HCT116 (cell line): Measurements from ENCODE around the gene NPLOC4.

Experiments used
- CBX3 ChIP-seq: IDR thresholded peaks from 2 replicates; pipeline ENCODE4 v1.6.1; 2012; ENCODE audit warnings: low read depth
- CEBPB ChIP-seq: IDR thresholded peaks from 2 replicates; pipeline ENCODE4 v1.6.1; 2012; ENCODE audit warnings: low read depth
- EZH2 ChIP-seq: fragments of 200-600 bp; sonication (generic); IDR thresholded peaks from 2 replicates; pipeline ENCODE4 v1.6.1; 2017; ENCODE audit warnings: antibody characterized with exemption, mixed run types
- FOSL1 ChIP-seq: IDR thresholded peaks from 2 replicates; pipeline ENCODE4 v1.6.1; 2012; ENCODE audit warnings: low read depth
- JUND ChIP-seq: IDR thresholded peaks from 2 replicates; pipeline ENCODE4 v1.6.1; 2012
- POLR2A ChIP-seq: IDR thresholded peaks from 2 replicates; pipeline ENCODE4 v1.7.0; 2011; ENCODE audit warnings: borderline replicate concordance; ENCODE audit not compliant: insufficient read depth, insufficient read length; ENCODE audit errors: extremely low read depth
- POLR2AphosphoS5 ChIP-seq: IDR thresholded peaks from 2 replicates; pipeline ENCODE4 v1.6.1; 2011; ENCODE audit warnings: mild to moderate bottlenecking, low read depth, low read length, moderate library complexity
- YY1 ChIP-seq: IDR thresholded peaks from 2 replicates; pipeline ENCODE4 v1.6.1; 2011; ENCODE audit warnings: low read length, low read depth, moderate library complexity, mild to moderate bottlenecking; ENCODE audit not compliant: insufficient replicate concordance; ENCODE audit errors: extremely low read depth
- TF ChIP-seq, protein P1 (sequence below), 3 experiments: fragments of 200-600 bp in 1 of 3; sonication (generic) in 1 of 3; IDR thresholded peaks in 2 of 3; conservative IDR thresholded peaks in 1 of 3; 2 replicates each; pipeline ENCODE4 v1.5.1; 2012 to 2017; ENCODE audit warnings: low read depth in 2 of 3, low read length in 2 of 3, antibody characterized with exemption in 1 of 3, borderline replicate concordance in 1 of 3, control low read depth in 1 of 3, mild to moderate bottlenecking in 1 of 3, mixed read lengths in 1 of 3, mixed run types in 1 of 3, moderate library complexity in 1 of 3; ENCODE audit not compliant: insufficient read depth in 1 of 3
- TF ChIP-seq, protein P2 (sequence below): IDR thresholded peaks from 2 replicates; pipeline ENCODE4 v1.6.1; 2012
- TF ChIP-seq, protein P3 (sequence below): IDR thresholded peaks from 2 replicates; pipeline ENCODE4 v1.6.1; 2011; ENCODE audit warnings: mild to moderate bottlenecking, low read length, moderate library complexity; ENCODE audit not compliant: insufficient replicate concordance; ENCODE audit errors: extremely low read depth
- TF ChIP-seq, protein P4 (sequence below): IDR thresholded peaks from 2 replicates; pipeline ENCODE4 v1.6.1; 2012; ENCODE audit warnings: low read depth

DNA sequence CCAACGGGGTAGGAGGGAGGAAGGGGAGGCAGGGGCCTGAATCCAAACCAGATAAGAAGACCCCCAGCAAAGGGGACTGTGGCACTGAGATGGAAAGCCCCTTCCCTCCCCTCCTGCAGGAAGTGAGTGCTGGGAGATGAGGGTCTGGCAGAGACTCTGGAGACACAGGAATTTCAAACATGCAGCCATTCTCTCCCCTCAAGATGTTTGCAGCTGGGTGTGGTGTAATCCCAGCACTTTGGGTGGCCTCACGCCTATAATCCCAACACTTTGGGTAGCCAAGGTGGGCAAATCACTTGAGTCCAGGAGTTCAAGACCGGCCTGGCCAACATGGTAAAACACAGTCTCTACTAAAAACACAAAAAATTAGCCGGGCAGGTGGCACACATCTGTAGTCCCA, 50.8 kb downstream of the NPLOC4 start:
- TF ChIP-seq, protein P1, sequence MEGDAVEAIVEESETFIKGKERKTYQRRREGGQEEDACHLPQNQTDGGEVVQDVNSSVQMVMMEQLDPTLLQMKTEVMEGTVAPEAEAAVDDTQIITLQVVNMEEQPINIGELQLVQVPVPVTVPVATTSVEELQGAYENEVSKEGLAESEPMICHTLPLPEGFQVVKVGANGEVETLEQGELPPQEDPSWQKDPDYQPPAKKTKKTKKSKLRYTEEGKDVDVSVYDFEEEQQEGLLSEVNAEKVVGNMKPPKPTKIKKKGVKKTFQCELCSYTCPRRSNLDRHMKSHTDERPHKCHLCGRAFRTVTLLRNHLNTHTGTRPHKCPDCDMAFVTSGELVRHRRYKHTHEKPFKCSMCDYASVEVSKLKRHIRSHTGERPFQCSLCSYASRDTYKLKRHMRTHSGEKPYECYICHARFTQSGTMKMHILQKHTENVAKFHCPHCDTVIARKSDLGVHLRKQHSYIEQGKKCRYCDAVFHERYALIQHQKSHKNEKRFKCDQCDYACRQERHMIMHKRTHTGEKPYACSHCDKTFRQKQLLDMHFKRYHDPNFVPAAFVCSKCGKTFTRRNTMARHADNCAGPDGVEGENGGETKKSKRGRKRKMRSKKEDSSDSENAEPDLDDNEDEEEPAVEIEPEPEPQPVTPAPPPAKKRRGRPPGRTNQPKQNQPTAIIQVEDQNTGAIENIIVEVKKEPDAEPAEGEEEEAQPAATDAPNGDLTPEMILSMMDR (IDR thresholded peaks at IDR 0.05 in 2 of 3, conservative IDR thresholded peaks at IDR 0.05 in 1 of 3; ENCODE audit: borderline replicate concordance in 1 of 3, insufficient read depth in 1 of 3, low read depth in 2 of 3, low read length in 2 of 3) = no peak
- no peak for TF ChIP-seq POLR2AphosphoS5
- TF ChIP-seq POLR2A = no peak
- TF ChIP-seq CEBPB = no peak
- TF ChIP-seq CBX3 = no peak
- no peak for TF ChIP-seq YY1
- no peak for TF ChIP-seq EZH2
- TF ChIP-seq, protein P2, sequence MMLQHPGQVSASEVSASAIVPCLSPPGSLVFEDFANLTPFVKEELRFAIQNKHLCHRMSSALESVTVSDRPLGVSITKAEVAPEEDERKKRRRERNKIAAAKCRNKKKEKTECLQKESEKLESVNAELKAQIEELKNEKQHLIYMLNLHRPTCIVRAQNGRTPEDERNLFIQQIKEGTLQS = no peak
- TF ChIP-seq, protein P3, sequence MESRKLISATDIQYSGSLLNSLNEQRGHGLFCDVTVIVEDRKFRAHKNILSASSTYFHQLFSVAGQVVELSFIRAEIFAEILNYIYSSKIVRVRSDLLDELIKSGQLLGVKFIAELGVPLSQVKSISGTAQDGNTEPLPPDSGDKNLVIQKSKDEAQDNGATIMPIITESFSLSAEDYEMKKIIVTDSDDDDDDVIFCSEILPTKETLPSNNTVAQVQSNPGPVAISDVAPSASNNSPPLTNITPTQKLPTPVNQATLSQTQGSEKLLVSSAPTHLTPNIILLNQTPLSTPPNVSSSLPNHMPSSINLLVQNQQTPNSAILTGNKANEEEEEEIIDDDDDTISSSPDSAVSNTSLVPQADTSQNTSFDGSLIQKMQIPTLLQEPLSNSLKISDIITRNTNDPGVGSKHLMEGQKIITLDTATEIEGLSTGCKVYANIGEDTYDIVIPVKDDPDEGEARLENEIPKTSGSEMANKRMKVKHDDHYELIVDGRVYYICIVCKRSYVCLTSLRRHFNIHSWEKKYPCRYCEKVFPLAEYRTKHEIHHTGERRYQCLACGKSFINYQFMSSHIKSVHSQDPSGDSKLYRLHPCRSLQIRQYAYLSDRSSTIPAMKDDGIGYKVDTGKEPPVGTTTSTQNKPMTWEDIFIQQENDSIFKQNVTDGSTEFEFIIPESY = no peak
- no peak for TF ChIP-seq JUND
- TF ChIP-seq, protein P4, sequence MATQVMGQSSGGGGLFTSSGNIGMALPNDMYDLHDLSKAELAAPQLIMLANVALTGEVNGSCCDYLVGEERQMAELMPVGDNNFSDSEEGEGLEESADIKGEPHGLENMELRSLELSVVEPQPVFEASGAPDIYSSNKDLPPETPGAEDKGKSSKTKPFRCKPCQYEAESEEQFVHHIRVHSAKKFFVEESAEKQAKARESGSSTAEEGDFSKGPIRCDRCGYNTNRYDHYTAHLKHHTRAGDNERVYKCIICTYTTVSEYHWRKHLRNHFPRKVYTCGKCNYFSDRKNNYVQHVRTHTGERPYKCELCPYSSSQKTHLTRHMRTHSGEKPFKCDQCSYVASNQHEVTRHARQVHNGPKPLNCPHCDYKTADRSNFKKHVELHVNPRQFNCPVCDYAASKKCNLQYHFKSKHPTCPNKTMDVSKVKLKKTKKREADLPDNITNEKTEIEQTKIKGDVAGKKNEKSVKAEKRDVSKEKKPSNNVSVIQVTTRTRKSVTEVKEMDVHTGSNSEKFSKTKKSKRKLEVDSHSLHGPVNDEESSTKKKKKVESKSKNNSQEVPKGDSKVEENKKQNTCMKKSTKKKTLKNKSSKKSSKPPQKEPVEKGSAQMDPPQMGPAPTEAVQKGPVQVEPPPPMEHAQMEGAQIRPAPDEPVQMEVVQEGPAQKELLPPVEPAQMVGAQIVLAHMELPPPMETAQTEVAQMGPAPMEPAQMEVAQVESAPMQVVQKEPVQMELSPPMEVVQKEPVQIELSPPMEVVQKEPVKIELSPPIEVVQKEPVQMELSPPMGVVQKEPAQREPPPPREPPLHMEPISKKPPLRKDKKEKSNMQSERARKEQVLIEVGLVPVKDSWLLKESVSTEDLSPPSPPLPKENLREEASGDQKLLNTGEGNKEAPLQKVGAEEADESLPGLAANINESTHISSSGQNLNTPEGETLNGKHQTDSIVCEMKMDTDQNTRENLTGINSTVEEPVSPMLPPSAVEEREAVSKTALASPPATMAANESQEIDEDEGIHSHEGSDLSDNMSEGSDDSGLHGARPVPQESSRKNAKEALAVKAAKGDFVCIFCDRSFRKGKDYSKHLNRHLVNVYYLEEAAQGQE = no peak
- TF ChIP-seq FOSL1 = no peak
